HG03139 (cell line): Measurements from ENCODE around the gene DNAJC1.
"Not testable (repeated sequence)": the region's sequence is repeated elsewhere in the genome, so short reads cannot be mapped to it uniquely, and the experiment has no call there.

ENCODE experiments used
- ATAC-seq: cut with Tn5 transposase; IDR thresholded peaks from one replicate; pipeline ENCODE4 v1.9.1; 2021; ENCODE audit not compliant: unreplicated experiment

The DNAJC1 gene

GRCh38 chr10:21910798-21911197 is 92.7 kb downstream of the DNAJC1 start:
- no peak for ATAC-seq

GRCh38 chr10:21907436-21907835 is 96.1 kb downstream of the DNAJC1 start:
- no peak for ATAC-seq

GRCh38 chr10:21904930-21905329 is 98.6 kb downstream of the DNAJC1 start:
- no peak for ATAC-seq

- ATAC-seq, result no peak
These were observed 103.8 kb downstream of the DNAJC1 start for GRCh38 chr10:21899736-21900135.

- no peak for ATAC-seq
These were observed 107.6 kb downstream of the DNAJC1 start for GRCh38 chr10:21895932-21896331.

- no peak for ATAC-seq
These were observed 108.7 kb downstream of the DNAJC1 start for GRCh38 chr10:21894648-21895342.

GRCh38 chr10:21891439-21891838 is 112.1 kb downstream of the DNAJC1 start:
- ATAC-seq, result no peak

GRCh38 chr10:21889477-21890275 is 113.9 kb downstream of the DNAJC1 start:
- ATAC-seq, result no peak

GRCh38 chr10:21888959-21889358 is 114.6 kb downstream of the DNAJC1 start:
- peak; percentile 97 for ATAC-seq

GRCh38 chr10:21885940-21886339 is 117.6 kb downstream of the DNAJC1 start:
- ATAC-seq, result no peak

GRCh38 chr10:21873198-21873597 is 130.3 kb downstream of the DNAJC1 start:
- no peak for ATAC-seq

- not testable (repeated sequence) for ATAC-seq
These were observed 130.8 kb downstream of the DNAJC1 start for GRCh38 chr10:21872771-21873170.

GRCh38 chr10:21870849-21871248 is 132.7 kb downstream of the DNAJC1 start:
- ATAC-seq, result no peak

- ATAC-seq, result not testable (repeated sequence)
These were observed 134.4 kb downstream of the DNAJC1 start for GRCh38 chr10:21869087-21869486.

GRCh38 chr10:21860718-21861117 is 142.8 kb downstream of the DNAJC1 start:
- ATAC-seq, result no peak

- ATAC-seq, result no peak
These were observed 145.1 kb downstream of the DNAJC1 start for GRCh38 chr10:21858455-21858854.

- no peak for ATAC-seq
These were observed 153.9 kb downstream of the DNAJC1 start for GRCh38 chr10:21849607-21850006.

- ATAC-seq, result no peak
These were observed 159.9 kb downstream of the DNAJC1 start for GRCh38 chr10:21843645-21844044.

- ATAC-seq, result not testable (repeated sequence)
These were observed 162.3 kb downstream of the DNAJC1 start for GRCh38 chr10:21841273-21841672.

- not testable (repeated sequence) for ATAC-seq
These were observed 166.0 kb downstream of the DNAJC1 start for GRCh38 chr10:21837487-21837886.

GRCh38 chr10:21834574-21834973 is 169.0 kb downstream of the DNAJC1 start:
- ATAC-seq, result not testable (repeated sequence)

GRCh38 chr10:21832821-21833130 is 170.8 kb downstream of the DNAJC1 start:
- ATAC-seq, result no peak
